Upper lobe of left lung (tissue), 6 donors: ENCODE data around the gene GSTM4. TPM values are rescaled to one million over a fixed set of nuclear protein-coding genes. Genes with fewer than 3 reads are reported as not detected.

Experiments used
- ATAC-seq, 2 donors: fragments of 200-7000 bp; cut with Tn5 transposase; one replicate each; pipeline ENCODE4 v1.9.1; 2022; ENCODE audit warnings: mild to moderate bottlenecking in 2 of 2, moderate library complexity in 2 of 2; ENCODE audit not compliant: low FRiP score in 2 of 2
- DNase-seq, 2 donors: peaks; one replicate each; pipeline ENCODE4 v3.0.0-alpha.2; 2019 to 2020
- H3K27ac ChIP-seq, 4 donors: fragments of 200-600 bp; sonication (generic); one replicate each; pipeline ENCODE4 v1.5.1; 2016 to 2019
- H3K27me3 ChIP-seq, 4 donors: fragments of 200-600 bp; sonication (generic); one replicate each; pipeline ENCODE4 v1.5.1; 2017 to 2019
- H3K36me3 ChIP-seq, 4 donors: fragments of 200-600 bp; sonication (generic); one replicate each; pipeline ENCODE4 v1.5.1; 2016 to 2019
- H3K4me1 ChIP-seq, 4 donors: fragments of 200-600 bp; sonication (generic); one replicate each; pipeline ENCODE4 v1.5.1; 2018 to 2019
- H3K4me3 ChIP-seq, 4 donors: fragments of 200-600 bp; sonication (generic); one replicate each; pipeline ENCODE4 v1.5.1; 2017 to 2019; ENCODE audit warnings: mild to moderate bottlenecking in 2 of 4, moderate library complexity in 1 of 4
- H3K9me3 ChIP-seq, 4 donors: fragments of 200-600 bp; sonication (generic); one replicate each; pipeline ENCODE4 v1.5.1; 2018 to 2019
- EP300 ChIP-seq, 4 donors: sonication (generic); formaldehyde crosslinking; IDR thresholded peaks; one replicate each; pipeline ENCODE4 v1.5.1; 2017; ENCODE audit warnings: antibody characterized with exemption in 4 of 4, control low read depth in 2 of 4
- POLR2A ChIP-seq, 4 donors: fragments of 450-650 bp; IDR thresholded peaks; one replicate each; pipeline ENCODE4 v1.5.1; 2016 to 2017; ENCODE audit warnings: antibody characterized with exemption in 4 of 4, mild to moderate bottlenecking in 2 of 4
- POLR2AphosphoS5 ChIP-seq, 2 donors: sonication (generic); formaldehyde crosslinking; IDR thresholded peaks; one replicate each; pipeline ENCODE4 v1.5.1; 2017; ENCODE audit warnings: antibody characterized with exemption in 2 of 2
- WGBS, 2 donors: methylation state at CpG; one replicate each; pipeline ENCODE4 v1.1.5; 2017 to 2018; 5-methylcytosine and 5-hydroxymethylcytosine counted together
- total RNA-seq, 6 donors: library from RNA; depleted of rRNA in 4 of 6; stranded (reverse); fragments of >200 nt in 4 of 6; gene quantifications; one replicate each; pipeline versions ENCODE4 v1.1.0 to v1.2.1, GENCODE V29; 2016 to 2021
- TF ChIP-seq, protein P1 (sequence below), 6 experiments: fragments of 450-650 bp in 4 of 6; fragments of 200-600 bp in 2 of 6; sonication (generic) in 2 of 6; IDR thresholded peaks; one replicate each; pipeline ENCODE4 v1.5.1; 2016 to 2019; ENCODE audit warnings: antibody characterized with exemption in 6 of 6
- donor health status: DM: no; HTN: no; CAD: no; lungs with moderate emphysema.
- donor health status: DM: no; HTN: yes; CAD: no; lungs with severe emphysema.

Gene GSTM4
- total RNA-seq, 6 donors from 2014 or later = 10.7 to 28.3 (median 15.9) TPM

- H3K4me3 ChIP-seq = peak overlapping the region; percentile 49 to 90 (median 74)
- TF ChIP-seq POLR2A (IDR thresholded peaks at IDR 0.05) (no peak), POLR2AphosphoS5 (IDR thresholded peaks at IDR 0.05) (no peak), EP300 (IDR thresholded peaks at IDR 0.05) (no peak)
- TF ChIP-seq, protein P1, sequence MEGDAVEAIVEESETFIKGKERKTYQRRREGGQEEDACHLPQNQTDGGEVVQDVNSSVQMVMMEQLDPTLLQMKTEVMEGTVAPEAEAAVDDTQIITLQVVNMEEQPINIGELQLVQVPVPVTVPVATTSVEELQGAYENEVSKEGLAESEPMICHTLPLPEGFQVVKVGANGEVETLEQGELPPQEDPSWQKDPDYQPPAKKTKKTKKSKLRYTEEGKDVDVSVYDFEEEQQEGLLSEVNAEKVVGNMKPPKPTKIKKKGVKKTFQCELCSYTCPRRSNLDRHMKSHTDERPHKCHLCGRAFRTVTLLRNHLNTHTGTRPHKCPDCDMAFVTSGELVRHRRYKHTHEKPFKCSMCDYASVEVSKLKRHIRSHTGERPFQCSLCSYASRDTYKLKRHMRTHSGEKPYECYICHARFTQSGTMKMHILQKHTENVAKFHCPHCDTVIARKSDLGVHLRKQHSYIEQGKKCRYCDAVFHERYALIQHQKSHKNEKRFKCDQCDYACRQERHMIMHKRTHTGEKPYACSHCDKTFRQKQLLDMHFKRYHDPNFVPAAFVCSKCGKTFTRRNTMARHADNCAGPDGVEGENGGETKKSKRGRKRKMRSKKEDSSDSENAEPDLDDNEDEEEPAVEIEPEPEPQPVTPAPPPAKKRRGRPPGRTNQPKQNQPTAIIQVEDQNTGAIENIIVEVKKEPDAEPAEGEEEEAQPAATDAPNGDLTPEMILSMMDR (IDR thresholded peaks at IDR 0.05) = no peak
- peaks cover 0 to 8% (median 5%) of the 10 kb centered on the region in 4 donors for H3K36me3 ChIP-seq
- H3K27ac ChIP-seq = peak overlapping the region; percentile 86 to 93 (median 88)
- H3K4me1 ChIP-seq = peaks cover 45 to 71% (median 59%) of the 10 kb centered on the region in 4 donors
- DNase-seq (peak in 1 of 2 donors; percentile 24), ATAC-seq (no peak)
- H3K9me3 ChIP-seq = no peaks in the 10 kb centered on the region
- H3K27me3 ChIP-seq = no peaks in the 10 kb centered on the region
- WGBS, 2 donors = 44 to 49% methylated on average over 12 to 13 of the region's 13 CpGs
Measured at GRCh38 chr1:109621379-109622136, 34.3 kb upstream of the GSTM4 start.

DNA sequence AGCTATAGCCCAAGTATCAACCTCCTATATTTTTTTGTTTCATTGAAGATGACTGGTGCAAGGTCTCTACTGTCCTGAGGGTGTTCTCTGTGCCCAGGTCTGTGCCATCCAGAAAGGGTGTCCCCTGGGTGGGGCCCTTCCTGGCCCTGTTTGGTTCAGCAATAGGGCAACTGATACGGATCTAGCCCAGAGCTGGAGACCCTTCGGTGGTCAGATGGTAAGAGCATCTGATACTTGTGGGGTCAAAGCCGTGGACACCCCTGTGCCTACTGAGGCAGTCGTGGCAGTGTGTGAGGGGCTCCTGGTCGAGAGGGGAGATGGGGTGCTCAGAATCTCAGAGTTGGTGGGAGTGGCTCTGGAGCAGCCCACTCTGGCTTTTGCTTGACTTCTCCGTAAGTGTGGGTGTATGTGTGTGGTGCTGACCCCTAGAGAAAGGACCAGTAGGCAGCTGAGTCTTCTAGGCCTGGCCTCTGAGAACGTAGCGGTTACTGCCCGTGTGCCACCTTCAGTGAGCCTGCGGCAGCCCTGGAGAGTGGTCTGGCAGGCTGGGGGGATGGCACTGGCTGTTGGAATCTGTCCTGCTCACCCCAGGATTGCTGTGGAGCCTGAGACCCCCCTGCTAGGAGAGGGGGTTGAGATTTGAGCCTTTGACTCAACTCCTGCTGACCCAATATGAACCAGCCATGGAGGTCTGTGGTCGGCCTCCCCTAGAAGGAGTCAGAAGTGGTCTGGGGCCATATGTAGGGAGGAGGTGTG is 33.6 kb upstream of the GSTM4 start:
- DNase-seq (no peak), ATAC-seq (no peak)
- Histone ChIP-seq H3K27ac (peak overlapping the region in 2 of 4 donors; percentile 37 to 90), H3K9me3 (no peaks in the 10 kb centered on the region), H3K4me3 (no peak overlapping the region), H3K27me3 (no peaks in the 10 kb centered on the region), H3K36me3 (peaks cover 0 to 15% (median 13%) of the 10 kb centered on the region in 4 donors), H3K4me1 (peaks cover 45 to 65% (median 53%) of the 10 kb centered on the region in 4 donors)
- TF ChIP-seq, protein P1 (IDR thresholded peaks at IDR 0.05) = no peak
- no peak for TF ChIP-seq POLR2AphosphoS5 (IDR thresholded peaks at IDR 0.05)
- TF ChIP-seq EP300 (IDR thresholded peaks at IDR 0.05) = no peak
- no peak for TF ChIP-seq POLR2A (IDR thresholded peaks at IDR 0.05)
- WGBS, 2 donors = 65 to 80% methylated on average over 6 to 11 of the region's 11 CpGs

- TF ChIP-seq POLR2AphosphoS5 (IDR thresholded peaks at IDR 0.05) = no peak
- TF ChIP-seq, protein P1 (IDR thresholded peaks at IDR 0.05) = no peak
- TF ChIP-seq EP300 (IDR thresholded peaks at IDR 0.05) = no peak
- TF ChIP-seq POLR2A (IDR thresholded peaks at IDR 0.05) = no peak
- no peak for ATAC-seq
- Histone ChIP-seq H3K9me3 (no peaks in the 10 kb centered on the region), H3K4me1 (peaks cover 40 to 62% (median 53%) of the 10 kb centered on the region in 4 donors), H3K27me3 (no peaks in the 10 kb centered on the region), H3K36me3 (peaks cover 0 to 21% (median 19%) of the 10 kb centered on the region in 4 donors), H3K4me3 (no peak overlapping the region), H3K27ac (peak overlapping the region in 3 of 4 donors; percentile 5 to 37 (median 10))
- no peak for DNase-seq
- 79 to 85% methylated on average over 3 of the region's 3 CpGs for WGBS, 2 donors
Measured at GRCh38 chr1:109622895-109623294, 33.0 kb upstream of the GSTM4 start.

- H3K4me1 ChIP-seq = peaks cover 39 to 57% (median 51%) of the 10 kb centered on the region in 4 donors
- H3K27ac ChIP-seq = peak overlapping the region in 2 of 4 donors; percentile 5 to 18
- ATAC-seq (no peak), DNase-seq (peak in 1 of 2 donors; percentile 81)
- peak overlapping the region in 1 of 4 donors; percentile 13 for H3K4me3 ChIP-seq
- H3K9me3 ChIP-seq = no peaks in the 10 kb centered on the region
- H3K36me3 ChIP-seq = peaks cover 6 to 29% (median 27%) of the 10 kb centered on the region in 4 donors
- H3K27me3 ChIP-seq = no peaks in the 10 kb centered on the region
- TF ChIP-seq EP300 (IDR thresholded peaks at IDR 0.05) (no peak), POLR2A (IDR thresholded peaks at IDR 0.05) (no peak), POLR2AphosphoS5 (IDR thresholded peaks at IDR 0.05) (no peak)
- TF ChIP-seq, protein P1 (IDR thresholded peaks at IDR 0.05) = no peak
- WGBS, 2 donors = 76 to 77% methylated on average over 11 of the region's 11 CpGs
Measured at GRCh38 chr1:109623601-109624161, 32.2 kb upstream of the GSTM4 start.
